ENCODE data around the gene PLPPR3. TPM values are rescaled to one million over a fixed set of nuclear protein-coding genes. Genes with fewer than 3 reads are reported as not detected.
"Not testable (repeated sequence)": the region's sequence is repeated elsewhere in the genome, so short reads cannot be mapped to it uniquely, and the experiment has no call there.

Gene PLPPR3
- total RNA-seq, 2 donors from 2014 or later: 0.27 to 20.3 TPM

- TF ChIP-seq POLR2AphosphoS5 (IDR thresholded peaks at IDR 0.05) (no peak), CTCF (IDR thresholded peaks at IDR 0.05) (no peak), POLR2A (IDR thresholded peaks at IDR 0.05) (no peak)
- DNase-seq (ENCODE audit: low spot score): no peak
- Histone ChIP-seq H3K36me3 (no peaks in the 10 kb centered on the region), H3K27me3 (replicated peaks; ENCODE audit: insufficient read depth) (peaks cover 7% of the 10 kb centered on the region), H3K4me1 (replicated peaks) (no peaks in the 10 kb centered on the region), H3K27ac (no peak overlapping the region), H3K9me3 (no peaks in the 10 kb centered on the region), H3K4me3 (peak overlapping the region; percentile 3 to 21)
- 33% methylated on average over 20 of the region's 70 CpGs for WGBS
- intact Hi-C loops (cut with DNase I): no loop called here
Measured at GRCh38 chr19:843836-844545, 22.2 kb upstream of the PLPPR3 start.

- no peak for DNase-seq (ENCODE audit: low spot score)
- Histone ChIP-seq H3K9me3 (no peaks in the 10 kb centered on the region), H3K4me3 (peak overlapping the region; percentile 3 to 21), H3K27ac (no peak overlapping the region), H3K4me1 (replicated peaks) (no peaks in the 10 kb centered on the region), H3K27me3 (replicated peaks; ENCODE audit: insufficient read depth) (peaks cover 7% of the 10 kb centered on the region), H3K36me3 (no peaks in the 10 kb centered on the region)
- WGBS: 5% methylated on average over 34 of the region's 46 CpGs
- TF ChIP-seq POLR2A (IDR thresholded peaks at IDR 0.05) (no peak), CTCF (IDR thresholded peaks at IDR 0.05) (peak in 1 of 4 experiments; percentile 17)
- intact Hi-C loops (cut with DNase I): no loop called here
Measured at GRCh38 chr19:843180-843835, 21.6 kb upstream of the PLPPR3 start.

GRCh38 chr19:842802-843179 is 21.0 kb upstream of the PLPPR3 start:
- H3K36me3 ChIP-seq; H3K4me1 ChIP-seq (replicated peaks); H3K27me3 ChIP-seq (replicated peaks; ENCODE audit: insufficient read depth); intact Hi-C loops (cut with DNase I); H3K9me3 ChIP-seq; H3K27ac ChIP-seq; H3K4me3 ChIP-seq; DNase-seq (ENCODE audit: low spot score): not testable (repeated sequence)
- whole genome bisulfite sequencing: 84% methylated on average over 7 of the region's 7 CpGs

GRCh38 chr19:840519-841206 is 18.9 kb upstream of the PLPPR3 start, which contains the start of gene PRTN3:
PRTN3 (plus strand) TSS chr19:840999; CDS start chr19:841009, 10 bp downstream.
- DNase-seq (ENCODE audit: low spot score): no peak
- Histone ChIP-seq H3K27ac (no peak within 1 kb of the TSS), H3K36me3 (no peaks in the 10 kb centered on the region), H3K4me1 (replicated peaks) (no peaks in the 10 kb centered on the region), H3K9me3 (no peaks in the 10 kb centered on the region), H3K27me3 (replicated peaks; ENCODE audit: insufficient read depth) (peaks cover 10% of the 10 kb centered on the region), H3K4me3 (no peak within 1 kb of the TSS)
- 76% methylated on average over 24 of the region's 24 CpGs for WGBS
- TF ChIP-seq POLR2A (IDR thresholded peaks at IDR 0.05): no peak
- no peak for TF ChIP-seq POLR2AphosphoS5 (IDR thresholded peaks at IDR 0.05)
- intact Hi-C loops (cut with DNase I): no loop called here

GRCh38 chr19:835210-835810 is 13.6 kb upstream of the PLPPR3 start:
- 60% methylated on average over 36 of the region's 36 CpGs for WGBS
- no peaks in the 10 kb centered on the region for H3K9me3 ChIP-seq
- no peak for DNase-seq (ENCODE audit: low spot score)
- H3K4me3 ChIP-seq: no peak overlapping the region
- H3K36me3 ChIP-seq: no peaks in the 10 kb centered on the region
- no peak for TF ChIP-seq CTCF (IDR thresholded peaks at IDR 0.05)
- peaks cover 3% of the 10 kb centered on the region for H3K27me3 ChIP-seq (replicated peaks; ENCODE audit: insufficient read depth)
- intact Hi-C loops (cut with DNase I): no loop called here
- no peaks in the 10 kb centered on the region for H3K4me1 ChIP-seq (replicated peaks)
- no peak overlapping the region for H3K27ac ChIP-seq
